Measurements from ENCODE around the gene SHROOM1. TPM values are rescaled to one million over a fixed set of nuclear protein-coding genes. Genes with fewer than 3 reads are reported as not detected.

Gene SHROOM1
- total and polyA plus RNA-seq, 2 donors (not counting 1 experiment from before 2014, with no cell fraction given), result 1.3 to 2.3 TPM

- no peaks in the 10 kb centered on the region for H3K27me3 ChIP-seq (replicated peaks in 1 of 4; ENCODE audit: control extremely low read depth in 1 of 4, control insufficient read depth in 3 of 4, insufficient read depth in 4 of 4, low read length in 3 of 4)
- ChIA-PET CTCF (no interaction called here), POLR2A (no interaction called here)
- H3K9me3 Mint-ChIP-seq (ENCODE audit: insufficient read depth), result no peaks in the 10 kb centered on the region
- TF ChIP-seq EZH2 (IDR thresholded peaks at IDR 0.05; ENCODE audit: borderline replicate concordance, insufficient read depth, low read depth, low read length, poor library complexity, severe bottlenecking), result no peak
- TF ChIP-seq, protein P1, sequence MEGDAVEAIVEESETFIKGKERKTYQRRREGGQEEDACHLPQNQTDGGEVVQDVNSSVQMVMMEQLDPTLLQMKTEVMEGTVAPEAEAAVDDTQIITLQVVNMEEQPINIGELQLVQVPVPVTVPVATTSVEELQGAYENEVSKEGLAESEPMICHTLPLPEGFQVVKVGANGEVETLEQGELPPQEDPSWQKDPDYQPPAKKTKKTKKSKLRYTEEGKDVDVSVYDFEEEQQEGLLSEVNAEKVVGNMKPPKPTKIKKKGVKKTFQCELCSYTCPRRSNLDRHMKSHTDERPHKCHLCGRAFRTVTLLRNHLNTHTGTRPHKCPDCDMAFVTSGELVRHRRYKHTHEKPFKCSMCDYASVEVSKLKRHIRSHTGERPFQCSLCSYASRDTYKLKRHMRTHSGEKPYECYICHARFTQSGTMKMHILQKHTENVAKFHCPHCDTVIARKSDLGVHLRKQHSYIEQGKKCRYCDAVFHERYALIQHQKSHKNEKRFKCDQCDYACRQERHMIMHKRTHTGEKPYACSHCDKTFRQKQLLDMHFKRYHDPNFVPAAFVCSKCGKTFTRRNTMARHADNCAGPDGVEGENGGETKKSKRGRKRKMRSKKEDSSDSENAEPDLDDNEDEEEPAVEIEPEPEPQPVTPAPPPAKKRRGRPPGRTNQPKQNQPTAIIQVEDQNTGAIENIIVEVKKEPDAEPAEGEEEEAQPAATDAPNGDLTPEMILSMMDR (IDR thresholded peaks at IDR 0.05), result no peak
- no peak overlapping the region for H3K9ac ChIP-seq (ENCODE audit: low read length)
- no peak overlapping the region for H3K27ac ChIP-seq (ENCODE audit: low read length in 2 of 2)
- no peak for DNase-seq
- no peaks in the 10 kb centered on the region for H3K36me3 ChIP-seq (replicated peaks in 1 of 2; ENCODE audit: control extremely low read depth in 1 of 2, control insufficient read depth in 1 of 2, extremely low read depth in 1 of 2, insufficient read depth in 2 of 2, low read length in 1 of 2)
- H3K79me2 ChIP-seq (ENCODE audit: control insufficient read depth, insufficient read depth, low read length), result no peaks in the 10 kb centered on the region
- intact Hi-C loops (cut with micrococcal nuclease), result no loop called here
- H3K27ac Mint-ChIP-seq, result no peak overlapping the region
- no peak overlapping the region for H2AFZ ChIP-seq (ENCODE audit: insufficient read depth, low read depth, low read length, poor library complexity, severe bottlenecking)
- no peak overlapping the region for H3K4me2 ChIP-seq (replicated peaks; ENCODE audit: low read depth, low read length, poor library complexity, severe bottlenecking)
- ATAC-seq (ENCODE audit: low read depth), result no peak
- peaks cover 0 to 2% (median 0%) of the 10 kb centered on the region in 3 donors for H3K9me3 ChIP-seq (ENCODE audit: control extremely low read depth in 1 of 3, control insufficient read depth in 2 of 3, insufficient read depth in 1 of 3, low read length in 2 of 3)
- peaks cover 2% of the 10 kb centered on the region for H3K4me1 Mint-ChIP-seq
- H3K4me1 ChIP-seq (ENCODE audit: control insufficient read depth in 2 of 2, insufficient read depth in 2 of 2, low read length in 2 of 2), result no peaks in the 10 kb centered on the region
- H3K4me3 ChIP-seq (ENCODE audit: control extremely low read depth in 1 of 5, extremely low read depth in 1 of 5, insufficient read depth in 1 of 5, low read depth in 2 of 5, low read length in 4 of 5), result no peak overlapping the region
- H4K20me1 ChIP-seq (ENCODE audit: control insufficient read depth, insufficient read depth, low read length, poor library complexity, severe bottlenecking), result no peaks in the 10 kb centered on the region
- 86% methylated on average over 3 of the region's 4 CpGs for WGBS (ENCODE audit: insufficient coverage)
- no peaks in the 10 kb centered on the region for H3K27me3 Mint-ChIP-seq
- H3K4me3 Mint-ChIP-seq, result no peak overlapping the region
Observed at GRCh38 chr5:132841305-132841704, 10.9 kb upstream of the SHROOM1 start.

DNA sequence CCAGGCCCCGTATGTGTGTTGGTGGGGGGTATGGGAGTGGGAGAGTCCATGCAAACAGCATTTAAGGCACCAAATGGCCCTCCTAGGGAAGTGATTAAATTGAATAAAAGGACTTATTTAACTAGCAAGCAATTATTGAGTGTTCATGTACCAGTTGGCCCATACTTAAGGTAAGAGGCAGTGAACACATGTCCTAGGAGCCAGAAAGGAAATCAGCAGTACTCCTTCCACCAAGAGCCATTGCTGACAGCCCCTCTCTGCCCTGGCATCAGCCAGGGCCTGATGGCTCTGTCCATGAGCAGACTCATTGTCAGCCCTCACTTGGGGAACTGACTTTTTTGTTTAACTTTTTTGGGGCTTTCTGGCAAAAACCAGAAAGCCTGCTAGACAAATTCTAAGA is 10.4 kb upstream of the SHROOM1 start:
- peaks cover 0 to 4% (median 0%) of the 10 kb centered on the region in 3 donors for H3K9me3 ChIP-seq (ENCODE audit: control extremely low read depth in 1 of 3, control insufficient read depth in 2 of 3, insufficient read depth in 1 of 3, low read length in 2 of 3)
- intact Hi-C loops (cut with micrococcal nuclease), result no loop called here
- peaks cover 2% of the 10 kb centered on the region for H3K4me1 Mint-ChIP-seq
- ATAC-seq (ENCODE audit: low read depth), result no peak
- no peak overlapping the region for H3K4me3 Mint-ChIP-seq
- H3K9ac ChIP-seq (ENCODE audit: low read length), result no peak overlapping the region
- H3K4me1 ChIP-seq (ENCODE audit: control insufficient read depth in 2 of 2, insufficient read depth in 2 of 2, low read length in 2 of 2), result no peaks in the 10 kb centered on the region
- CTCF ChIA-PET, result interaction anchor here (1.0 kb wide), 1 partner anchor 12 kb away, joined by 3 read pairs; no protein-coding TSS in a partner anchor
- TF ChIP-seq, protein P1 (IDR thresholded peaks at IDR 0.05), result no peak
- TF ChIP-seq EZH2 (IDR thresholded peaks at IDR 0.05; ENCODE audit: borderline replicate concordance, insufficient read depth, low read depth, low read length, poor library complexity, severe bottlenecking), result no peak
- H3K36me3 ChIP-seq (replicated peaks in 1 of 2; ENCODE audit: control extremely low read depth in 1 of 2, control insufficient read depth in 1 of 2, extremely low read depth in 1 of 2, insufficient read depth in 2 of 2, low read length in 1 of 2), result no peaks in the 10 kb centered on the region
- no peaks in the 10 kb centered on the region for H3K27me3 ChIP-seq (replicated peaks in 1 of 4; ENCODE audit: control extremely low read depth in 1 of 4, control insufficient read depth in 3 of 4, insufficient read depth in 4 of 4, low read length in 3 of 4)
- POLR2A ChIA-PET, result no interaction called here
- H2AFZ ChIP-seq (ENCODE audit: insufficient read depth, low read depth, low read length, poor library complexity, severe bottlenecking), result no peak overlapping the region
- H3K9me3 Mint-ChIP-seq (ENCODE audit: insufficient read depth), result no peaks in the 10 kb centered on the region
- no peak overlapping the region for H3K4me3 ChIP-seq (ENCODE audit: control extremely low read depth in 1 of 5, extremely low read depth in 1 of 5, insufficient read depth in 1 of 5, low read depth in 2 of 5, low read length in 4 of 5)
- H3K27ac ChIP-seq (ENCODE audit: low read length in 2 of 2), result no peak overlapping the region
- H3K27ac Mint-ChIP-seq, result no peak overlapping the region
- no peak overlapping the region for H3K4me2 ChIP-seq (replicated peaks; ENCODE audit: low read depth, low read length, poor library complexity, severe bottlenecking)
- DNase-seq, result no peak
- H3K79me2 ChIP-seq (ENCODE audit: control insufficient read depth, insufficient read depth, low read length), result no peaks in the 10 kb centered on the region
- WGBS (ENCODE audit: insufficient coverage), result 89% methylated on average over 1 of the region's 1 CpG
- no peaks in the 10 kb centered on the region for H4K20me1 ChIP-seq (ENCODE audit: control insufficient read depth, insufficient read depth, low read length, poor library complexity, severe bottlenecking)
- H3K27me3 Mint-ChIP-seq, result no peaks in the 10 kb centered on the region

Measured in B cell (primary cell).